ENCODE results near the gene PEX5L.

DNA sequence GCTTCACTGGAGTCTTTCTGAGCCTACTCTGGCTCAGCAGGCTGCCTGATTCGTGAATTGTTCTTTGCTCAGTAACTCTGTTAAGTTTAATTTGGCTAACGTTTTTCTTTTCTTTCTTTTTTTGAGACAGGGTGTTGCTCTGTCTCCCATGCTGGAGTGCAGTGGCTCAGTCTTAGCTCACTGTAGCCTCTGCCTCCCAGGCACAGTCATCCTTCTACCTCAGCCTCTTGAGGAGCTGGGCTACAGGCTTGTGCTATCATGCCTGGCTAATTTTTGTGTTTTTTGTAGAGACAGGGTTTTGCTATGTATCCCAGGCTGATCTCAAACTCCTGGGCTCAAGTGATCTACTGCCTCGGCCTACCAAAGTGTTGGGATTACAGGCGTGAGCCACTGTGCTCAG is 165.0 kb downstream of the PEX5L start:
- TF ChIP-seq CTCF (conservative IDR thresholded peaks at IDR 0.05 in 1 of 2, IDR thresholded peaks at IDR 0.05 in 1 of 2; ENCODE audit: low read depth in 1 of 2, low read length in 2 of 2): no peak
- no peak for TF ChIP-seq EZH2 (IDR thresholded peaks at IDR 0.05; ENCODE audit: low read length, missing control alignments)

Data from fibroblast of lung (primary cell).